HG03521 (cell line): ENCODE results near the gene SAMHD1.
"Not testable (repeated sequence)": the region's sequence is repeated elsewhere in the genome, so short reads cannot be mapped to it uniquely, and the experiment has no call there.

ENCODE experiments used
- ATAC-seq: cut with Tn5 transposase; IDR thresholded peaks from one replicate; pipeline ENCODE4 v1.9.1; 2021; ENCODE audit warnings: mild to moderate bottlenecking, moderate library complexity; ENCODE audit not compliant: unreplicated experiment

Gene SAMHD1

DNA sequence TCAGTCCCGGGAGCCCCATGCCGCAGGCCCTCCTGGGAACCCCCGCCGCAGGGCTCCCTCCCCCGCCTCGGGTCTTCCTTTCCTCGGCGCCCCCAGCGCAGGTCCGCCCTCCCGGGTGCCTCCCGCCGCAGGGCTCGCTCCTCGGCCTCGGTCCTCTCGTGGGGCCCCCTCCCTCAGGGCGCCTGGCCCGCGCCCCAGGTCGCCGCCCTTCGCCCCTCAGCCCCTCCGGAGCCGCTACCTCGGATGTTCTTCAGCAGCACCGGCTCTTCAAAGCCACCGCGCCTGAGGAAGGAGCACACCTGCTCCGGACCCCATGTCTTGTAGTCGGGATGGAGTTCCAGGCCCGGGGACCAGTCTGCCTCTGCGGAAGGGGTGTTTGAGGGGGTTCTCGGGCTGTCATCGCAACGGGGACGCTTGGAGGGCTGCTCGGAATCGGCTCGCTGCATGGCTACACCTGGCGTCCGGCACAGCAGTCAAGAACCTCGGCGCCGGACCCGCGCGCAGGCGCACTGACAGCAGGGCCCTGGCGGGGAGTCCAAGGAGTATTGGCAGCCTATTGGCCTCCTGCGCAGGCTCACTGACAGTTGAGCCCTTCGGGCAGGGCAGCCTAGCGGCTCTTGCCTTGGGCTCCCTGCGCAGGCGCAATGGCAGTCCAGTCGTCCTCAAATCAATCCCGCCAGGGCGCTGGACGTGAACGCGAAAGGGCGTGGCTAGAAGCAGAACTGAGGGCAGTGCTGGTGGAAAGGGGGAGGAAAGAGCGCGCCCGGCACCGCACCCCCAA, at the start of gene SAMHD1:
Gene SAMHD1 (minus strand): TSS at position 511 of the 781 bp plus-strand sequence. CDS start 65 bp downstream, at position 446.
- ATAC-seq: peak; percentile 87

DNA sequence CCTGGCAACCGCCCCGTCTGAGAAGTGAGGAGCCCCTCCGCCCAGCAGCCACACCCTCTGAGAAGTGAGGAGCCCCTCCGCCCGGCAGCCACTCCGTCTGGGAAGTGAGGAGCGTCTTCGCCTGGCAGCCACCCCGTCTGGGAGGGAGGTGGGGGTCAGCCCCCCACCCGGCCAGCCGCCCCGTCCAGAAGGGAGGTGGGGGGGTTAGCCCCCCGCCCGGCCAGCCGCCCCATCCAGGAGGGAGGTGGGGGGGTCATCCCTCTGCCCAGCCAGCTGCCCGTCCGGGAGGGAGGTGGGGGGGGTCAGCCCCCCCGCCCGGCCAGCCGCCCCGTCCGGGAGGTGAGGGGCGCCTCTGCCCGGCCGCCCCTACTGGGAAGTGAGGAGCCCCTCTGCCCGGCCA, 48.7 kb upstream of the SAMHD1 start:
- not testable (repeated sequence) for ATAC-seq

DNA sequence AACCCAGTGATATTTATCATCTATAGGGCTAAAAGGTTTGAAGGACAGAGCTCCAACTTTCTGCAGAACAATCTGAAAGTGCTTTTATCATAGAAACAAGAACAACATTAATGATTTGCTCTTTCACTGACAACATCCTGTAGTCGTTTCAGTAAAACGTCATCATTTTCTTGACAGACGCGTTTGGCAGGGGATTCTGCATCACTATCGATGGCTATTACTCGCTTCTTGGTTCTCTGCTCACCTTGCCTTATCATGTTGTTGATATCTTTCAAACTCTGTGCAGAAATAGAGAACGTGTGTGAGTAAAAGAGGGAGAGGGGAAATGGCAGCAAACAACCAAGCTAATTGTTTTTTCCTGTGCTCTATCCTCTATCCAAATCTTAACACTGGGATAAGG, 47.1 kb upstream of the SAMHD1 start:
- no peak for ATAC-seq

DNA sequence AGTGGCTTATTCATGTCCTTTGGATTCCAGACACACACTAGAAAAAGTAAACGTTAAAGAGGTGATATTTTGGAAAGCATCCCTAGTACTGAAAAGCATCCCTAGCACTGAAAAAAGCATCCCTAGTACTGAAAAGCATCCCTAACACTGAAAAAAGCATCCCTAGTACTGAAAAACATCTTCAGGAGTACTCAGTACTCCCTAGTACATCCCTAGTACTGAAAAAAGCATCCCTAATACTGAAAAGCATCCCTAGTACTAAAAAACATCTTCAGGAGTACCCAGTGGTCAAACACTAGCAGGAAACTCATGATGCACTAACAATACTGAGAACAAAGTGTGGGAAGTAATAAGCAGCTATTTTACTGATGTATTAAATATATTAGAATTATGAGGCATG, 45.6 kb upstream of the SAMHD1 start:
- no peak for ATAC-seq

DNA sequence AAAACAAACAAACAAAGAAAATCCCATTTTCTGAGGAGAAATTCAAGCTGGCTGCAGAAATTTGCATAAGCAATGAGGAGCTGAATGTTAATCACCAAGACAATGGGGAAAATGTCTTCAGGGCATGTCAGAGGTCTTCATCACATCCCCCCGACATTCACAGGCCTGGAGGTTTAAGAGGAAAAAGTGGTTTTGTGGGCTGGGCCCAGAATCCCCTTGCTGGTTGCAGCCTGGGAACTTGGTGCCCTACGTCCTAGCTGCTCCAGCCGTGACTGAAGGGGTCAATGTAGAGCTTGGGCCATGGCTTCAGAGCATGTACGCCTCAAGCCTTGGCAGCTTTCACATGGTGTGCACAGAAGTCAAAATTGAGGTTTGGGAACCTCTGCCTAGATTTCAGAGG, 42.7 kb upstream of the SAMHD1 start:
- ATAC-seq: not testable (repeated sequence)

DNA sequence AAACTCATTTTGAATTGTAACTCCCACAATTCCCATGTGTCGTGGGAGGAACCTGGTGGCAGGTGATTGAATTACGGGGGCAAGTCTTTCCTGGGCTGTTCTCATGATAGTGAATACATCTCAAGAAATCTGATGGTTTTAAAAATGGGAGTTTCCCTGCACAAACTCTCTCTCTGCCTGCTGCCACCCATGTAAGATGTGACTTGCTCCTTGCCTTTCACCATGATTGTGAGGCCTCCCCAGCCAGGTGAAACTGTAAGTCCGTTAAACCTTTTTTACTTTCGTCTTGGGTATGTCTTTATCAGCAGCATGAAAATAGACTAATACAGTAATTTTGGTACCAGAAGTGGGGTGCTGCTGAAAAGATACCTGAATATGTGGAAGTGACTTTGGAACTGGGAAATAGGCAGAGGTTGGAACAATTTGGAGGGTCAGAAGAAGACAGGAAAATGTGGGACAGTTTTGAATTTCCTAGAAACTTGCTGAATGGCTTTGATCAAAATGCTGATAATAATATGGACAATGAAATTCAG, 41.4 kb upstream of the SAMHD1 start:
- ATAC-seq: no peak

DNA sequence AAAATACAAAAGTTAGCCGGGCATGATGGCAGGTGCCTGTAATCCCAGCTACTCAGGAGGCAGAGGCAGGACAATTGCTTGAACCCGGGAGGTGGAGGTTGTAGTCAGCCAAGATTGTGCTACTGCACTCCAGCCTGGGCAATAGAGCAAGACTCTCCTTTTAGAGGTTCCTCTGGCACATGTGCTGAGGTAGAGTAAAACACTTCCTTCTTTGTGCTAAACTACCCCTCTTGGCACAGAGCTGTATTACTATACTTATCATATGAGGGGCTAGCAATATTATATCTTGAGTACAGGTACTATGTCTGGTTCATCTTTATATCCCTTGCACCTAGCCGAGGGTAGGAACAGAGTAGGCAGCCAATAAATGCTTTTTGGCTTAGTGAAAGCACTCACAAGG, 40.2 kb upstream of the SAMHD1 start:
- ATAC-seq: no peak

DNA sequence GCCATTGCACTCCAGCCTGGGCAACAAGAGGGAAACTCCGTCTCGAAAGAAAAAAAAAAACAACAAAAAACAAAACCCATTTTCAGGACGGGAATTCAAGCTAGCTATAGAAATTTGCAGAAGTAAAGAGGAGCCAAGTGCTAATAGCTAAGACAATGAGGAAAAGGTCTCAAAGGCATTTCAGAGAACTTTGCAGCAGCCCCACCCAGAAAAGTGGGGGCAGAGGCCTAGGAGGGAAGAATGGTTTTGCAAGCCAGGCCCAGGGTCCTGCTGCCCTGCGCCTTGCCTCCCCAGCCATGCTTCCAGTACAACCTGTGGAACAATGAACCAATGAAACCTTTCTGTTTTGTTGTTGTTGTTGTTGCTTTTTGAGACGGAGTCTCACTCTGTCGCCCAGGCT, 38.3 kb upstream of the SAMHD1 start:
- no peak for ATAC-seq

DNA sequence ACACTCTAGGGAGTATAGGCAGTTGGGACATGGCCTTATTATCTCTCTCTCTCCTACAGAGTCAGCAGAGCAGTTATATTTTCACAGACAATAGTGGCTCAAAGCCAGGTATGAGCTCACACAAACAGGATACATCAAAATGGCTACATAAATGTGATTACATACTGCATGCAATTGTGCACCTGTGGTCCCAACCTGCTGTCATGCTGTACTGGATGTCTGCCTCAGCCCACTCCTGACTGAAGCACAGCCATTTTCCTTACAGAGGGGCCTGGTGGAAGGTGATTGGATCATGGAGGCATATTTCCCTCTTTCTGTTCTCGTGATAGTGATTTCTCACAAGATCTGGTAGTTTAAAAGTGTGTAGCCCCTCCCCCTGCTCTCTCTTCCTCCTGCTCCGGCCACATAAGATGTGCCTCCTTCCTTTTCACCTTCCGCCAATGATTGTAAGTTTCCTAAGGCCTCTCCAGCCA, 37.0 kb upstream of the SAMHD1 start:
- ATAC-seq: no peak

DNA sequence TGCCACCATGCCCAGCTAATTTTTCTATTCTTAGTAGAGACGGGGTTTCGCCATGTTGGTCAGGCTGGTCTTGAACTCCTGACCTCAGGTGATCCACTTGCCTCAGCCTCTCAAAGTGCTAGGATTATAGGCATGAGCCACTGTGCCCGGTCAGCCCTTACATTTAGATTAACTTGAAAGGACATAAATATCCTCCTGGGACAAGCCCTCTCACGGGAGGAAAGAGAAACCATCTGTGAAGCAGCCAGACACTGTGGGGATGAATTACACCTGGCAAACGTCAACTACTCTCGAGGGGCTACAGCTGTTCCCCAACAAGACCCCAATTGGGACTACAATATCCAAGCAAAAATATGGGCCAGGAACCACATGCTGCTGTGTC, 32.7 kb upstream of the SAMHD1 start:
- no peak for ATAC-seq

DNA sequence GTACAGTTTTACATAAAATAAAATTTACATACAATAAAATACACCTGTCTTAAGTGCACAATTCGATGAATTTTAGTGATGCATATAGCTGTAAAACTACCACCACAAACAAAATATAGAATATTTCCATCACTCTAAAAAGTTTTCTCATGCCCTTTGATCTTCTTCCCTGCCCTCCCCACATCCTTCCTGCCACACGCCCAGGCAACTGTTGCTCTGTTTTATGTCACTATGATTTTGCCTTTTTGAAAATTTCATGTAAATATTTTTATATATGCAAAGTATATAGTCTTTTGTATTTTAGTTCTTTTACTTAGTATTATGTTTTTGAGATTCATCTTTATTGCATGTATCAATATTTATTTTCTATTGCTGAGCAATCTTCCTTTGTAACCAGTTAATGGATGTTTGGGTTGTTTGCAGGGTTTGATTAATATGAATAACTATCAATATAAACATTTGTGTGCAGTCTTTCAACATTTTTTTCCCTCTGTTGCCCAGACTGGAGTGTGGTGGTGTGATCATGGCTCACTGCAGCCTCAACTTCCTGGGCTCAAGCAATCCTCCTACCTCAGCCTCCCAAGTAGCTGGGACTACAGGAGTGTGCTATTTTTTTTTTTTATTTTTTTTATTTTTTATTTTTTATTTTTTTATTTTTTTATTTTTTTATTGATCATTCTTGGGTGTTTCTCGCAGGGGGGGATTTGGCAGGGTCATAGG, 23.8 kb upstream of the SAMHD1 start:
- ATAC-seq: no peak

DNA sequence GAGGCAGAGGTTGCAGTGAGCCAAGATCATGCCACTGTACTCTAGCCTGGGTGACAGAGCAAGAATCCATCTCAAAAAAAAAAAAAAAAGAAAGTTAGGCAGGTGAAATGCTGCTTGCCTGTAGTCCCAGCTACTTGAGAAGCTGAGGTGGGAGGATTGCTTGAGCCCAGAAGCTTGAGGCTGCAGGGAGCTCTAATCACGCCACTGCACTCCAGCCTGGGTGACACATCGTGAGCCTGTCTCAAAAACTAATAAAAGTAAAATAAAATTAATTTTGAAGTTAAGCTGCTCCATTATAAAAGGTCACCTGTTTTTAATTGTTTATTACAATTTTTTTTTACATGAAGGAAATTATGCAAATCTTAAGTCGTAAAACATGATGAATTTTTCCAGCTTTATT, 23.2 kb upstream of the SAMHD1 start:
- no peak for ATAC-seq

DNA sequence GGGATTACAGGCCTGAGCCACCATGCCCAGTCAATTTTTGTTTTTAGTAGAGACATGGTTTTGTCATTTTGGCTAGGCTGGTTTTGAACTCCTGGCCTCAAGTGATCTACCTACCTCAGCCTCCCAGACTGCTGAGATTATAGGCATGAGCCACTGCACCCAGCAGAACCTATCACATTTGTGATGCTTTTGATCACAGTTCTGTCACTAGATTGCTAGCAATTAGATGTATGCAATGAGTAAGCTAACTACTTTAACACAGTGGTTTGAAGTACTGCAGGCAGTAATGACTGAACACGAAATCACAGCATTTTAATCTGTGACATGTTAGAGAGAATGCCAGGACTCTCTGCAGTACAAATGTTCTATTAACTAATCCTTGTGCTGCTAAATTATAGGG, 19.6 kb upstream of the SAMHD1 start:
- no peak for ATAC-seq

DNA sequence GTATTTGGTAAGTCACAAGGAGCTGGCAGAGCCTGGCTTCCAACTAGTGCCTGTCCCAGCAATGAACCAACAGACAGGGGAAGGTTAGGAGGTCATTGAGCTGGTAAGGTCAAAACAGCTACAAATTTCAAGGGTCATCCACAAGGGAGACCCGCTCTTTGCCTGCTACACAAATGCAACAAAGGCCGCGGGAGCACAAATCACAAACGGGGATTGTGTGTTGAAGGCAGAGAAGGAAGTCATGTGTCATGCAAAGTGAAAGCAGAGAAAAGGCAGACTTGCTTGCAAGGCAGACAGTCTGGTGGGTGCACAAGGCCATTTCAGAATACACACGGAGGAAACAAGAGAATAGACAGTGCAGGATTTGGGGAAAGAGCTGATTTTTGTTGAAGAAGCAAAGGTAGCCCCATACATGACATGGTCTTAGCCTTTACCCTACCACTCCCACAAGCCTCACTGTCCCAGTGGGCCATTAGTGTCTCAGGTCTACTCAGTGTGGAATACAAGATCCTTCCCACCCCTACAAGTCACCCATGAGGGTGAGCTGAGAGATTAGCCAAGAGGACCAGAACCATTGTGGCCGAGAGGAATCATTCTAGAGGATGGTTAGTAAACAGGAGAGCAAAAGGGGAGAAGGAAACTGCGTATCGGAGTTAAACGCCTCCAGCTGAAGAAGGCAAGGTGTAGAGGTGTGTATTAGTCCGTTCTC, 18.1 kb upstream of the SAMHD1 start:
- ATAC-seq: no peak

DNA sequence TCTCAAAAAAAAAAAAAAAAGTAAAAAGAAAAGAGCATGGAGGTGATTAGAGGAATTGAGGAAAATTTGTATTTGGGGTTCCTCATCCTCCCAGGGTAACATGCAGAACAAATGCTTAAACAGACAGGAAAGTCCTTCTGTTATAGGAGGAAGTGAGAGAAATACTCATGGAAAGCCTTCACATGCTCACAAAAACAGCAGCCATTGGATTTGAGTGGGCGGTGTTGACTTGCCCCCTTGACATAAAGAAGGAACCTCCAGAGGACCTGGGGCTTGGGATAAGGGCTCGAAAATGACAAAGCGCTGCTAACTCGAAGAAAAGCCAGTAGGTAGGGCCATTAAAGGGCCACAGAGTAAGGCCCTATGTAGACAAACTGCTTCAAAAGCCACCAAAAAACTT, 17.5 kb upstream of the SAMHD1 start:
- ATAC-seq: no peak

DNA sequence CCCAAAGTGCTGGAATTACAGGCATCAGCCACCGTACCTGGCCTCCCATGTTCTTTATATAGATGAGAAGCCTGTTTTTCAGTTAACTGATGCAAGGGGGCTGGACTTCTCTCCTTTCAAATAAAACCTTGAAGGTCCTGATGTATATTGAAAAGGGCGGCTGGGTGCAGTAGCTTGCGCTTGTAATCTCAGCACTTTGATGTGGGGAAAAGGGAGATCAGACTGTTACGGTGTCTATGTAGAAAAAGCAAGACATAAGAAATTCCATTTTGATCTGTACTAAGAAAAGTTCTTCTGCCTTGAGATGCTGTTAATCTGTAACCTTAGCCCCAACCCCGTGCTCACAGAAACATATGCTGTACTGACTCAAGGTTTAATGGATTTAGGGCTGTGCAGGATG, 16.1 kb upstream of the SAMHD1 start:
- ATAC-seq: no peak

DNA sequence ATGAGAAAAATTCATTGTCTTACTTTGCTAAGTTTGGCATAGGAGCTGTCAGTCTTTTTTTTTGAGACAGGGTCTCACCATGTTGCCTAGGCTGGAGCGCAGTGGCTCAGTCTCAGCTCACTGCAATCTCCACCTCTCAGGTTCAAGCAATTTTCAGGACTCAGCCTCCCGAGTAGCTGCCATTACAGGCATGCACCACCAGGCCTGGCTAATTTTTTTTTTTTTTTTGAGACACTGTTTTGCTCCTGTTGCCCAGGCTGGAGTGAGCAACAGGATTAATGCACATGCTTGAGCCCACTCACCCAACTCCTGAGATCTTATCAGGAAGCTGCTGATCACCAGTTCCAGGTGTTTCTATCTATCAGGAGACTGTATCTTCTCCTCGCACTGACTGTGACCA, 15.5 kb upstream of the SAMHD1 start:
- not testable (repeated sequence) for ATAC-seq

DNA sequence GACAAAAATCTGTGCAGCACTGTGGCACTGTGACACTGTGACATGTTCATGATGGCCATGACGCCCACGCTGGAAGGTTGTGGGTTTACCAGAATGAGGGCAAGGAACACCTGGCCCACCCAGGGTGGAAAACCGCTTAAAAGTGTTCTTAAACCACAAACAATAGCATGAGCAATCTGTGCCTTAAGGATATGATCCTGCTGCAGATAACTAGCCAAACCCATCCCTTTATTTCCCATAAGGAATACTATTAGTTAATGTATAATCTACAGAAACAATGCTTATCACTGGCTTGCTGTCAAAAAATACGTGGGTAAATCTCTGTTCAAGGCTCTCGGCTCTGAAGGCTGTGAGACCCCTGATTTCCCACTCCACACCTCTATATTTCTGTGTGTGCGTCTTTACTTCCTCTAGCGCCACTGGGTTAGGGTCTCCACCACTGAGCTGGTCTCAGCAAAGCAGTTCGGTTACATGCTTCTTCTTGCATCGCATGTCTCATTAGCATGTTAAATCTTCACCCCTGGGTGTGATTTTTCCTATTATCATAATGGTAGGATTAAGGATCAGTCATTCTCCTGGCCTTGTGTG, 10.9 kb upstream of the SAMHD1 start:
- ATAC-seq: not testable (repeated sequence)

DNA sequence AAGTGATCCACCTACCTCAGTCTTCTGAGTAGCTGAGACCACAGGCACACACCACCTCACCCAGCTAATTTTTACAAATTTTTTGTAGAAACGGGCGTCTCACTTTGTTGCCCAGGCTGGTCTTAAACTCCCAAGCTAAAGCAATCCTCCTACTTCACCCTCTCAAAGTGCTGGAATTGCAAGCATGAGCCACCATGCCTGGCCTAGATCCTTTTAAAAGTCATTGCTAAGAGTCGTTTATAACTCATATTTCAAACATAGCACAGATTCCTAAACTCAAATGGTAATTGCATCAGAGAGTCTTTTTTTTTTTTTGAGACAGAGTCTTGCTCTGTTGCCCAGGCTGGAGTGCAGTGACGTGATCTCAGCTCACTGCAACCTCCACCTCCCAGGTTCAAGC, 7.7 kb upstream of the SAMHD1 start:
- ATAC-seq: no peak

DNA sequence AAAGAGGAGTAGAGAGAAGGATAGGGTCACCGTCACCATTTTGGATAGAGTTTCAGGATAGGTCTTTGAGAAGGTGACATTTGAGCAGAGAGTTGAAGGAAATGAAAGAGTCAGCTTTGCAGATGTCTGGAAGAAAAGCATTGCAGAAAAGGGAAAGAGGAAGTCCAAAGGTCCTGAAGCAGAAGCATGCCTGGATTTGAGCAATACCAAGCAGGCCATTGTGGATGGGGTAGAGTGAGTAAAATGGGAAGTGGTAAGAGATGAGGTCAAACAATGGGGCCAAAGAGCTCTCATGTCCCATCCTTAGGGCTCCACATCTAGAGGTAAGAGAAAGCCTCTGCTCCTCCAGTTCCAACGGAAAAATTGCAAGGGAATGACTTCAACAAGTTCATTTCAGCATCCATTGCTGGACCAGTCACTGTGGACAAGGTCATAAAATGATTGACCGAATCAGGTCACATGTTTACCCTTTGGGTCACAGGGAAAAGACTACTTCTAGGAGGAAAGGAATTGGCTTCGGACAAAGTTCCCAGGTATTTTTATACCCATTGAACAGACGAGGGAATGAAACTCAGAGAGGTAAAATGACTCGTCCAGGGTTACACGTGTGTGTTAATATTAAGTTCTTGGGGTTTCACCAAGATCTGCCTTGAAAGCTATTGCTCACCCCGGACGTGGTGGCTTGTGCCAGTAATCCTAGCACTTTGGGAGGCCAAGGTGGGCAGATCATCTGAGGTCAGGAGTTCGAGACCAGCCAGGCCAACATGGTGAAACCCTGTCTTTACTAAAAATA, 6.6 kb upstream of the SAMHD1 start:
- no peak for ATAC-seq
